ENCODE measurements around the gene WIF1.

DNA sequence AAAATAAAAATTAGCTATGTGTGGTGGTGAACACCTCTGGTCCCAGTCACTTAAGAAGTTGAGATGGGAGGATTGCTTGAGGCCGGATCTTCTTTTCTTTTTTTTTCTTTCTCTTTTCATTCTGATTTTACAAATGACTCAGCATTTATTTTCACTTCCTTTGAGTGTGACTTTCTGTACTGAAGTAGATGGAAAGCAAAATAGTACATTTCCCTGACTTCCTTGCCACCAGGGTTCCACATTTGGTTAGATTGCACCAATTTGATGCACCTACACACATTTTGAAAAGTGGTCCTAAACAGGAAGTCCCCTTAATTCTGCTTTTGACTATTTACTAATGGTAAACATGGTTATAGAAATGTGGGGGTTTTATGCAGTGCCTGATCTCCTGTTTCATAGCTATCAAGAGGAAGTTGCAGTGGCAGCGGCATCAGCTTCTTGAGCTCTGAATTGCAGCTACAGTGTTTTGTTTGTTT is 35.3 kb upstream of the WIF1 start:
- peak in 1 of 2 experiments; percentile 94; a peak in 2 of 4 replicates for TF ChIP-seq ETV6 (conservative IDR thresholded peaks at IDR 0.05 in 1 of 2, IDR thresholded peaks at IDR 0.05 in 1 of 2; ENCODE audit: borderline replicate concordance in 1 of 2, low read depth in 1 of 2)
- TF ChIP-seq CTCF (IDR thresholded peaks at IDR 0.05 in 2 of 3, conservative IDR thresholded peaks at IDR 0.05 in 1 of 3; ENCODE audit: control insufficient read depth in 2 of 3, extremely low read depth in 1 of 3, insufficient read depth in 1 of 3, low read depth in 3 of 3, low read length in 3 of 3) = no peak
- TF ChIP-seq SPI1 (IDR thresholded peaks at IDR 0.05; ENCODE audit: borderline replicate concordance, insufficient read depth, low read depth, low read length) = peak; percentile 82
- TF ChIP-seq, protein P1, sequence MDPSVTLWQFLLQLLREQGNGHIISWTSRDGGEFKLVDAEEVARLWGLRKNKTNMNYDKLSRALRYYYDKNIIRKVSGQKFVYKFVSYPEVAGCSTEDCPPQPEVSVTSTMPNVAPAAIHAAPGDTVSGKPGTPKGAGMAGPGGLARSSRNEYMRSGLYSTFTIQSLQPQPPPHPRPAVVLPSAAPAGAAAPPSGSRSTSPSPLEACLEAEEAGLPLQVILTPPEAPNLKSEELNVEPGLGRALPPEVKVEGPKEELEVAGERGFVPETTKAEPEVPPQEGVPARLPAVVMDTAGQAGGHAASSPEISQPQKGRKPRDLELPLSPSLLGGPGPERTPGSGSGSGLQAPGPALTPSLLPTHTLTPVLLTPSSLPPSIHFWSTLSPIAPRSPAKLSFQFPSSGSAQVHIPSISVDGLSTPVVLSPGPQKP (IDR thresholded peaks at IDR 0.05; ENCODE audit: low read depth, low read length) = no peak
- no peak for TF ChIP-seq POLR2A (IDR thresholded peaks at IDR 0.05; ENCODE audit: low read depth, low read length)
- no peak for TF ChIP-seq HDAC2 (IDR thresholded peaks at IDR 0.05)
- TF ChIP-seq TARDBP (IDR thresholded peaks at IDR 0.05; ENCODE audit: borderline replicate concordance) = no peak
- TF ChIP-seq ZZZ3 (IDR thresholded peaks at IDR 0.05; ENCODE audit: control insufficient read depth, insufficient read length, low read depth) = no peak
- peak; percentile 59 for TF ChIP-seq DPF2 (IDR thresholded peaks at IDR 0.05)
- TF ChIP-seq MEF2A (IDR thresholded peaks at IDR 0.05; ENCODE audit: insufficient read depth, low read depth, low read length) = 0 out of 2 replicates have a peak, but pooled peaks have one; percentile 44
- TF ChIP-seq MTA2 (IDR thresholded peaks at IDR 0.05; ENCODE audit: low read depth) = no peak
